HG02973 (cell line): Measurements from ENCODE around the gene MROH2A.
"Not testable (repeated sequence)": the region's sequence is repeated elsewhere in the genome, so short reads cannot be mapped to it uniquely, and the experiment has no call there.

Experiments used
- ATAC-seq: cut with Tn5 transposase; IDR thresholded peaks from one replicate; pipeline ENCODE4 v1.9.1; 2021; ENCODE audit warnings: moderate library complexity; ENCODE audit not compliant: unreplicated experiment

The MROH2A gene

GRCh38 chr2:233778030-233778429 is at the start of gene MROH2A:
MROH2A (plus strand) TSS chr2:233778330; CDS start chr2:233779359, 1,029 bp downstream.
- no peak for ATAC-seq

GRCh38 chr2:233728723-233729301 is 49.3 kb upstream of the MROH2A start, which contains the start of gene UGT1A3:
UGT1A3 (plus strand) TSS chr2:233729042; CDS start chr2:233729127, 85 bp downstream.
- ATAC-seq = no peak

GRCh38 chr2:233736868-233737653 is 41.1 kb upstream of the MROH2A start:
- ATAC-seq = not testable (repeated sequence)

- ATAC-seq = no peak
Measured at GRCh38 chr2:233740870-233741269, 37.3 kb upstream of the MROH2A start.

GRCh38 chr2:233743464-233744259 is 34.5 kb upstream of the MROH2A start:
- ATAC-seq = no peak

GRCh38 chr2:233745073-233745755 is 32.9 kb upstream of the MROH2A start:
- no peak for ATAC-seq

GRCh38 chr2:233745838-233746237 is 32.3 kb upstream of the MROH2A start:
- not testable (repeated sequence) for ATAC-seq

GRCh38 chr2:233746475-233747282 is 31.5 kb upstream of the MROH2A start:
- no peak for ATAC-seq

GRCh38 chr2:233747283-233747544 is 30.9 kb upstream of the MROH2A start:
- no peak for ATAC-seq

- ATAC-seq = not testable (repeated sequence)
Measured at GRCh38 chr2:233750689-233751088, 27.4 kb upstream of the MROH2A start.

GRCh38 chr2:233751212-233752009 is 26.7 kb upstream of the MROH2A start:
- ATAC-seq = not testable (repeated sequence)

- ATAC-seq = no peak
Measured at GRCh38 chr2:233754872-233755611, 23.1 kb upstream of the MROH2A start.

- ATAC-seq = no peak
Measured at GRCh38 chr2:233756429-233757081, 21.6 kb upstream of the MROH2A start.

GRCh38 chr2:233758141-233758540 is 20.0 kb upstream of the MROH2A start:
- ATAC-seq = no peak

- ATAC-seq = no peak
Measured at GRCh38 chr2:233758849-233759248, 19.3 kb upstream of the MROH2A start.

GRCh38 chr2:233760043-233760442 is 18.1 kb upstream of the MROH2A start, which contains the start of gene UGT1A1:
UGT1A1 (plus strand) TSS chr2:233760270; CDS start chr2:233760288, 18 bp downstream.
- no peak for ATAC-seq

GRCh38 chr2:233761040-233761769 is 16.9 kb upstream of the MROH2A start:
- ATAC-seq = no peak

GRCh38 chr2:233764264-233764663 is 13.9 kb upstream of the MROH2A start:
- no peak for ATAC-seq
